GM19023 (cell line): ENCODE measurements around the gene TOGARAM1.
A peak's percentile ranks its signal among the peaks of the same experiment; 100 is the strongest.

ENCODE experiments used
- ATAC-seq: cut with Tn5 transposase; IDR thresholded peaks from one replicate; pipeline ENCODE4 v1.9.1; 2021; ENCODE audit warnings: mild to moderate bottlenecking, moderate library complexity; ENCODE audit not compliant: unreplicated experiment

Gene TOGARAM1

GRCh38 chr14:44963044-44963528, 1.1 kb downstream of the TOGARAM1 start:
- no peak for ATAC-seq

DNA sequence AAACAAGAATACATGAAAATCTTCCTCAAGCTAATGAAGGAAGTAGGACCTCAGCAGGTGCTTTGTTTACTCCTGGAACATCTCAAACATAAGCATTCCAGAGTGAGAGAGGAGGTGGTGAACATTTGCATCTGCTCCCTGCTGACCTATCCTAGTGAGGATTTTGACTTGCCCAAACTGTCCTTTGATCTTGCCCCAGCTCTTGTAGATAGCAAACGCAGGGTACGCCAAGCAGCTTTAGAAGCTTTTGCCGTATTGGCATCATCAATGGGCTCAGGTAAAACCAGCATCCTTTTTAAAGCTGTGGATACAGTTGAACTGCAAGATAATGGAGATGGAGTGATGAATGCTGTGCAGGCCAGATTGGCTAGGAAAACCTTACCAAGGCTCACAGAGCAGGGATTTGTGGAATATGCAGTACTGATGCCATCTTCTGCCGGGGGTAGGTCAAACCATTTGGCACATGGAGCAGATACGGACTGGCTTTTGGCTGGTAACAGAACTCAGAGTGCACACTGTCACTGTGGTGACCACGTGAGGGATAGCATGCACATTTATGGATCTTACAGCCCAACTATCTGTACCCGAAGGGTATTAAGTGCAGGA, 1.9 kb downstream of the TOGARAM1 start:
- ATAC-seq, result no peak

- ATAC-seq, result no peak
These were observed 4.8 kb downstream of the TOGARAM1 start for GRCh38 chr14:44966601-44967336.

GRCh38 chr14:44968714-44969113, 6.7 kb downstream of the TOGARAM1 start:
- no peak for ATAC-seq

GRCh38 chr14:44970907-44971306, 8.9 kb downstream of the TOGARAM1 start:
- peak; percentile 56 for ATAC-seq

- no peak for ATAC-seq
These were observed 9.5 kb downstream of the TOGARAM1 start for GRCh38 chr14:44971459-44971858.

DNA sequence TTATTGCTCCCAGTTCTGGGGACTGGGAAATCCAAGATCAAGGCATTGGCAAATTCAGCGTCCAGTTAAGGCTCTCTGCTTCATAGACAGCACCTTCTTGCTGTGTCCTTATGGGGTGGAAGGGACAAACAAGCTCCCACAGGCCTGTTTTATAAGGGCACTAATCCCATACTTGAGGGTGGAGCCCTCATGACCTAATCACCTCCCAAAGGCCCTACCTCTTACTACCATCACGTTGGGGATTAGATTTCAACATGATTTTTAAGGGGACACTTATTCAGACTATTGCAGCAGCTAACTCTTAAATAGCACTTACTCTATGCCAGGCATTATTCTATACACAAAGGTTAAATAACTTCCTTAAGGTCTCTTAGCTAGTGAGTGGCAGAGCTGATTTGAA, 17.3 kb downstream of the TOGARAM1 start:
- ATAC-seq, result no peak

GRCh38 chr14:44979740-44980356, 17.9 kb downstream of the TOGARAM1 start:
- no peak for ATAC-seq

- no peak for ATAC-seq
These were observed 19.2 kb downstream of the TOGARAM1 start for GRCh38 chr14:44981198-44981597.

DNA sequence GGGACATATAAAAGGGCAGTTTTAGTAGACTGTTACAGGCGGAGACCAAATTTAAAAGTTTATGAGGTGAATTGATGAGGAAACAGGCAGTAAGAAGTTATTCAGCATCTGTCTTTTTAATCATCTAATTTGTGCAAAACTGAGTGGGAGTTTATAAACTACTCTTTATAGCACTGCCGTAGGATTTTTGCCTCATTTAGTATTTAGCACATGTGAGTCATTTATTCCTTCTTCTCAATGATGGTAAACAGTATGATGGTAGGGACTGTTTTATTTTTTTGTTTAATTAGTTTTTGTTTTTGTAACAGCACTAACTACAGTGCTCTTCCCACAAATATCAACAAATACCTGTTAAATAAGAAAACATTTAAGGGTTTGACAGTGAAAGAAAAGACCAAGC, 20.6 kb downstream of the TOGARAM1 start:
- no peak for ATAC-seq

GRCh38 chr14:44988694-44989093, 26.7 kb downstream of the TOGARAM1 start:
- ATAC-seq, result no peak

GRCh38 chr14:44989497-44990440, 27.8 kb downstream of the TOGARAM1 start:
- ATAC-seq, result no peak

DNA sequence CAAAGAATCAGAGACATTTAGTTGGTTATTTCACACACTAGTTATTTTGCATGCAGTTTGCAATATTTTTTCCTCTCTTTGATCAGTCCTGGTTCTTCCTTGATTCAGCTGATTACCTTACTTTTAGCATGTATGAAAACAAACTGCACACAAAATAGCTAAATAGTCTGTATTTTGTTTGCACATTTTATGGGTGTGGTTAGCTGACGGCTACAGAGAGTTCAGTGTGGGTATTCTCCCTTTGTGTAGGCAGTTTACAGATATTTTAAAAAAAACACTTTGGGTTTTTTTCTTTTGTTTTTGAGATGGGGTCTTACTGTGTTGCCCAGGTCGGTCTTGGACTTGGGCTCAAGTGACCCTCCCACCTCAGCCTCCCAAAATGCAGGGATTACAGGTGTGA, 28.5 kb downstream of the TOGARAM1 start:
- no peak for ATAC-seq

- ATAC-seq, result no peak
These were observed 33.2 kb downstream of the TOGARAM1 start for GRCh38 chr14:44995196-44995595.

DNA sequence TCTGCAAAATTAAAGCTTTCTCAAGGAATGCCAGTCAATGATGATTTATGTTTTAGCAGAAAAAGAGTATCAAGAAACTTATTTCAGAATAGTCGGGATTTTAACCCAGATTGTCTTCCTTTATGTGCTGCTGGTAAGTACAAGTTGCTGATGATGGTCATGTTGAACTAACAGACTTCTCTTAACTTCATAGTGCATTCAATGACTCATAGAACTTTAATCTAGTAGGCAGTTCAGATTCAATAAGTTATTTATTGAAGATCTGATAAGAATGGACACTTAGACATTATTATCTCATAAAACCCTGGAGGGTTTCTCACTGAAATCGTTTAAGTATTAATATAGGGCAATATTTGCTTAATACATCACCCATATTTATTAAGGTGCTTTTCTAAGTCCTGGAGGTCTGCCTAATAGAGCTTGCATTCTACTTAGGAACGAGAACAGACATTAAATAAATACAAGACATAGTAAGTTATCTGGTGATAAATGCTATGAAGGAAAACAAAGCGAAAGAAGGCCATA, 33.8 kb downstream of the TOGARAM1 start:
- ATAC-seq, result no peak

DNA sequence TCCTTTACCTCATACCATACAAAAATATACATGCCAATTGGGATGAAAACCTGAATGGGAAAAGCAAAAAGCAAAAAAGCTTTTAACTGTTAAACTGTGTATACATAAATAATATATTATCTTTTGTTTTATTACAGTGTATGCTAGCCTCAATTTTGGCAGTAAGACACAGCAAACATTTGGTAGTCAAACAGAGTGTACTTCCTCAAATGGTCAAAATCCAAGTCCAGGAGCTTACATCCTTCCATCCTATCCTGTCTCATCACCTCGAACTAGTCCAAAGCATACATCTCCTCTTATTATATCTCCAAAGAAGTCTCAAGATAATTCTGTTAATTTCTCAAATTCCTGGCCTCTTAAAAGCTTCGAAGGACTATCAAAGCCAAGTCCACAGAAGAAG, 41.9 kb downstream of the TOGARAM1 start:
- ATAC-seq, result no peak

GRCh38 chr14:45015133-45015532, 53.1 kb downstream of the TOGARAM1 start:
- ATAC-seq, result no peak

DNA sequence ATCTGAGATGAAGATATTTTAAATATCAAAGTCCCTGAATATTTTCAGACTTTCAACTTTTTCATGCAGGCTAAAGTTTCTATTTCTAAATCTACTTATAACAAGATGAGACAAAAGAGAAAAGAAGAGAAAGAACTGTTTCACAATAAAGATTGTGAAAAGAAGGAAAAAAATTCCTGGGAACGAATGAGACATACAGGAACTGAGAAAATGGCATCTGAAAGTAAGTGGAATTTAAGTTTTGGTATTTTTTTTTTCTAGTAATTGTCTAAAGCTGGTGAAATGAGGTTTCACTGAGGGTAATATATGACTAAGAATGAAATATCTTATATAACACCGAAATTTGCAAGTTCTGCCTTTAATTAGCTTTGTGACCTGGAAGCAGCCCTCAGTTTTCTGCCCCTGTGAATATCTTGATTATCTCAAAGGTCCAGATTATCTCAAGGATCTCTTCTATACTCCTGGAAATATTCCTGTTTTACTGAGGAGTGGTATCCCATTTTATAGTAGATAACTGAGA, 66.2 kb downstream of the TOGARAM1 start:
- no peak for ATAC-seq

DNA sequence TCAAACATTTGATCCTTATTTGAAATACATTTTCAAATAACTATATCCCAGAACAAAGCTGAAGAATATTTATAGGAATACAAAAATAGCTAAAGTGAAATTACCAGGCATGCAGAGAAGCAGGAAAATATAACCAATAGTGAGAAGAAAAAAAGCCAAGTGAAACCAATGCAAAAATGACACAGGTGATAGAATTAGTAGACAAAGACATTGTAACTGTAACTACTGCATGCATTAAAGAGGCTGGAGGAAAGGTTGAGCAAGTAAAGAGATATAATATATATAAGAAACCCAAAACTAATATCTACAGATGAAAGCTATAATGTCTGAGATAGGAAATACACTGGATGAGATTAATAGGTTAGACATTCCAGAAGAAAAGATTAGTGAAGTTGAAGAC, 72.7 kb downstream of the TOGARAM1 start:
- no peak for ATAC-seq

DNA sequence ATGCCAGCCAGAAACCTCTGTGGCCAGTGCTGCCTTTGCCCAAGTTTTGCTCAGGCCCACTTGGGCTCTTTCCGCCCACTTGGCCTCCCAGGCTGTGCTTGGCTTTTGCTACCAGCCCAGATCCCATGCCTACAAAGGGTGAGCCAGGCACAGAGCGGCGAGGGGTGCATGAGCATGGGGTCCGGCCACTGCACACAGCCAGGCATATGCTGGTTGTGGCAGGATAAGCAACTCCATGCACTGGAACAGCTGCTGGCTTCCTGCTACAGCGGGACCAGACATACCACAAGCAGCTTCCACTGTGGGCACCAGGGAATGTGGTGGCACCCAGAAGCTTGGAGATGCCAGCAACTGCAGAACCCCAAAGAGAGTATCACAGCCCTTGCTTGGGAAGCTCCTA, 76.3 kb downstream of the TOGARAM1 start:
- no peak for ATAC-seq

GRCh38 chr14:45038865-45039264, 76.9 kb downstream of the TOGARAM1 start:
- no peak for ATAC-seq
